Neural progenitor cell (in vitro differentiated cells): ENCODE results near the gene TOMM40. TPM values are rescaled to one million over a fixed set of nuclear protein-coding genes. Genes with fewer than 3 reads are reported as not detected.

Experiments
- DNase-seq: peaks from one replicate; pipeline ENCODE4 v3.0.0-alpha.2; 2016; ENCODE audit warnings: low spot score
- H2AFZ ChIP-seq: fragments of 200-600 bp; sonication (generic); replicated peaks from 2 replicates; pipeline ENCODE4 v1.6.1; 2016; ENCODE audit warnings: antibody characterized with exemption
- H3F3A ChIP-seq: fragments of 200-600 bp; sonication (generic); 2 replicates; pipeline ENCODE4 v1.6.1; 2016; ENCODE audit warnings: antibody characterized with exemption, low read depth
- H3K27ac ChIP-seq: fragments of 200-600 bp; sonication (generic); 2 replicates; pipeline ENCODE4 v1.5.1; 2016; ENCODE audit warnings: mild to moderate bottlenecking
- H3K27me3 ChIP-seq: fragments of 200-600 bp; sonication (generic); 2 replicates; pipeline ENCODE4 v1.6.1; 2016; ENCODE audit warnings: mild to moderate bottlenecking, moderate library complexity
- H3K36me3 ChIP-seq: fragments of 200-600 bp; sonication (generic); 2 replicates; pipeline ENCODE4 v1.5.1; 2016
- H3K4me1 ChIP-seq: fragments of 200-600 bp; sonication (generic); 2 replicates; pipeline ENCODE4 v1.6.1; 2016; ENCODE audit warnings: mixed run types
- H3K4me2 ChIP-seq: fragments of 200-600 bp; sonication (generic); 2 replicates; pipeline ENCODE4 v1.6.1; 2016
- H3K4me3 ChIP-seq: fragments of 200-600 bp; sonication (generic); 2 replicates; pipeline ENCODE4 v1.5.1; 2016
- H3K79me2 ChIP-seq: fragments of 200-600 bp; sonication (generic); 2 replicates; pipeline ENCODE4 v1.6.1; 2016; ENCODE audit warnings: low read depth
- H3K9ac ChIP-seq: fragments of 200-600 bp; sonication (generic); 2 replicates; pipeline ENCODE4 v1.6.1; 2016
- H3K9me3 ChIP-seq: fragments of 200-600 bp; sonication (generic); 2 replicates; pipeline ENCODE4 v1.5.1; 2016; ENCODE audit warnings: low read depth
- H4K20me1 ChIP-seq: fragments of 200-600 bp; sonication (generic); 2 replicates; pipeline ENCODE4 v1.6.1; 2016; ENCODE audit warnings: low read depth
- H3K27ac Mint-ChIP-seq: 3 replicates; pipeline ENCODE4 v1.8.0; 2021; ENCODE audit warnings: mixed read lengths
- H3K27me3 Mint-ChIP-seq: 2 replicates; pipeline ENCODE4 v1.8.0; 2022; ENCODE audit warnings: low read depth, mild to moderate bottlenecking, inconsistent platforms, moderate library complexity, mixed read lengths; ENCODE audit not compliant: insufficient read depth
- H3K36me3 Mint-ChIP-seq: 3 replicates; pipeline ENCODE4 v1.8.0; 2021; ENCODE audit warnings: mixed read lengths
- H3K4me1 Mint-ChIP-seq: 3 replicates; pipeline ENCODE4 v1.8.0; 2021; ENCODE audit warnings: mixed read lengths
- H3K4me3 Mint-ChIP-seq: 3 replicates; pipeline ENCODE4 v1.8.0; 2021; ENCODE audit warnings: mild to moderate bottlenecking, moderate library complexity, mixed read lengths
- H3K9me3 Mint-ChIP-seq: 3 replicates; pipeline ENCODE4 v1.8.0; 2020; ENCODE audit warnings: mixed read lengths
- EZH2 ChIP-seq: fragments of 200-600 bp; sonication (generic); IDR thresholded peaks from 2 replicates; pipeline ENCODE4 v1.6.1; 2017; ENCODE audit warnings: antibody characterized with exemption, mild to moderate bottlenecking, moderate library complexity
- EZH2phosphoT487 ChIP-seq: fragments of 200-600 bp; sonication (generic); IDR thresholded peaks from 2 replicates; pipeline ENCODE4 v1.6.1; 2017; ENCODE audit warnings: antibody characterized with exemption
- total RNA-seq: library from RNA; depleted of rRNA; stranded (reverse); fragments of >200 nt; gene quantifications from 2 replicates; pipeline ENCODE4 v1.2.3, GENCODE V29; 2015; ENCODE audit warnings: low replicate concordance
- TF ChIP-seq, protein P1 (sequence below): fragments of 200-600 bp; sonication (generic); IDR thresholded peaks from 2 replicates; pipeline ENCODE4 v1.5.1; 2017; ENCODE audit warnings: antibody characterized with exemption, mild to moderate bottlenecking

Gene TOMM40
- total RNA-seq, 1 donor from 2014 or later, result 30.1 TPM

- H3K79me2 ChIP-seq, result peaks cover 78% of the 10 kb centered on the region
- H3K36me3 Mint-ChIP-seq, result peaks cover 9% of the 10 kb centered on the region
- peaks cover 71% of the 10 kb centered on the region for H4K20me1 ChIP-seq
- H3K27me3 Mint-ChIP-seq, result no peaks in the 10 kb centered on the region
- no peaks in the 10 kb centered on the region for H3K27me3 ChIP-seq
- H2AFZ ChIP-seq, result no peak overlapping the region
- H3K4me3 Mint-ChIP-seq, result peak overlapping the region; percentile 93
- H3K4me2 ChIP-seq, result peak overlapping the region; percentile 93
- no peaks in the 10 kb centered on the region for H3K36me3 ChIP-seq
- H3K27ac Mint-ChIP-seq, result peak overlapping the region; percentile 72
- peak overlapping the region; percentile 96 for H3K27ac ChIP-seq
- no peaks in the 10 kb centered on the region for H3K9me3 ChIP-seq
- no peak for TF ChIP-seq EZH2
- TF ChIP-seq EZH2phosphoT487, result no peak
- TF ChIP-seq, protein P1, sequence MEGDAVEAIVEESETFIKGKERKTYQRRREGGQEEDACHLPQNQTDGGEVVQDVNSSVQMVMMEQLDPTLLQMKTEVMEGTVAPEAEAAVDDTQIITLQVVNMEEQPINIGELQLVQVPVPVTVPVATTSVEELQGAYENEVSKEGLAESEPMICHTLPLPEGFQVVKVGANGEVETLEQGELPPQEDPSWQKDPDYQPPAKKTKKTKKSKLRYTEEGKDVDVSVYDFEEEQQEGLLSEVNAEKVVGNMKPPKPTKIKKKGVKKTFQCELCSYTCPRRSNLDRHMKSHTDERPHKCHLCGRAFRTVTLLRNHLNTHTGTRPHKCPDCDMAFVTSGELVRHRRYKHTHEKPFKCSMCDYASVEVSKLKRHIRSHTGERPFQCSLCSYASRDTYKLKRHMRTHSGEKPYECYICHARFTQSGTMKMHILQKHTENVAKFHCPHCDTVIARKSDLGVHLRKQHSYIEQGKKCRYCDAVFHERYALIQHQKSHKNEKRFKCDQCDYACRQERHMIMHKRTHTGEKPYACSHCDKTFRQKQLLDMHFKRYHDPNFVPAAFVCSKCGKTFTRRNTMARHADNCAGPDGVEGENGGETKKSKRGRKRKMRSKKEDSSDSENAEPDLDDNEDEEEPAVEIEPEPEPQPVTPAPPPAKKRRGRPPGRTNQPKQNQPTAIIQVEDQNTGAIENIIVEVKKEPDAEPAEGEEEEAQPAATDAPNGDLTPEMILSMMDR, result no peak
- no peaks in the 10 kb centered on the region for H3K9me3 Mint-ChIP-seq
- peak; percentile 67 for DNase-seq
- H3K4me1 ChIP-seq, result peaks cover 22% of the 10 kb centered on the region
- H3K4me1 Mint-ChIP-seq, result peaks cover 26% of the 10 kb centered on the region
- peak overlapping the region; percentile 95 for H3K4me3 ChIP-seq
- H3F3A ChIP-seq, result peaks cover 31% of the 10 kb centered on the region
- H3K9ac ChIP-seq, result peak overlapping the region; percentile 92
Observed at GRCh38 chr19:44848812-44849447, 42.1 kb upstream of the TOMM40 start.

DNA sequence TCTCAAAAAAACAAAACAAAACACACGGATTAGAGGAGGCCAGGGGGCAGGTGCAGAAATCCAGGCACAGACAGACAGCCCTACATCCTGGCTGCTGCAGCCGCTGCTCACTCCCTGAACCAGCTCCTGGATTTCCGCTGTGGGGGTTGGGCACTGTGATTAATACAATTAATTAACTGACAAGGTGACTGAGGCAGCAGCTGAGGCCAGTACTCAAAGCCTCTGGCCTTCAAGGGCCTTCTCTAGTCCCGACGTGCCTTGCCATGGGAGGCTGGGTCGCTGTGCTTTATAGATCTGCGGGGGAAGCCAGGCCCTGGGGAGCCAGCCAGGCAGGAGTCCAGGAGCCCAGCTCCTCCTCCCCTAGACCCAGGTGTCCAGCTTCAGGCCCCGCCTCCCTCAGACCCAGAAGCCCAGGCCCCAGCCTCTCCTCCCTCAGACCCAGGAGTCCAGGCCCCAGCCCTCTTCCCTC, 40.4 kb upstream of the TOMM40 start:
- DNase-seq, result no peak
- no peaks in the 10 kb centered on the region for H3K27me3 Mint-ChIP-seq
- H3K4me1 Mint-ChIP-seq, result peaks cover 22% of the 10 kb centered on the region
- Histone ChIP-seq H3K4me3 (peak overlapping the region; percentile 0), H3K4me1 (peaks cover 22% of the 10 kb centered on the region), H3K4me2 (peak overlapping the region; percentile 93), H3K79me2 (peaks cover 93% of the 10 kb centered on the region), H3K27ac (no peak overlapping the region), H3K36me3 (no peaks in the 10 kb centered on the region), H3K9ac (no peak overlapping the region), H4K20me1 (peaks cover 83% of the 10 kb centered on the region), H3K9me3 (no peaks in the 10 kb centered on the region), H3K27me3 (no peaks in the 10 kb centered on the region), H3F3A (peaks cover 22% of the 10 kb centered on the region), H2AFZ (no peak overlapping the region)
- H3K36me3 Mint-ChIP-seq, result peaks cover 9% of the 10 kb centered on the region
- no peaks in the 10 kb centered on the region for H3K9me3 Mint-ChIP-seq
- no peak overlapping the region for H3K27ac Mint-ChIP-seq
- TF ChIP-seq, protein P1, result no peak
- TF ChIP-seq EZH2, result no peak
- TF ChIP-seq EZH2phosphoT487, result no peak
- H3K4me3 Mint-ChIP-seq, result peak overlapping the region; percentile 30

DNA sequence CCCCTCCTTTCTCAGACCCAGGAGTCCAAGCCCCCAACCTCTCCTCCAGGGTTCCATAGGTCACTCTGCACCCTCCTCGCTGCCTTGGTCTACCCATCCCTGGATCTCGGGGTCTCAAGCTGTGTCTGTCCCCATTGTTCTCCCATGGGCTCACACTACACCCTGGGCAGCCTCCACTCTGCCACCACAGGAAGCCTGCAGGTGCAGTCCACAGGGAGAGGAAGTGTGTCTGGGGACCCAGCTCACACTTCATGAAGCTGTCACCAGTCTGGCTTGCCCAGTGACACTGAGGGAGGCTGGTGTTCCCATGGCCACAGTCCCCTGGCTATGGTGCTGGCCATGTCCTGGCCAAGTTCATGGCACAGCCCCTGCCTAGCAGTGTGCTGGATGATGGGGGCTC, 39.6 kb upstream of the TOMM40 start:
- no peak overlapping the region for H2AFZ ChIP-seq
- H3F3A ChIP-seq, result peaks cover 22% of the 10 kb centered on the region
- Mint-ChIP-seq H3K27me3 (peaks cover under 1% of the 10 kb centered on the region), H3K4me3 (peak overlapping the region; percentile 43), H3K9me3 (no peaks in the 10 kb centered on the region), H3K27ac (no peak overlapping the region), H3K36me3 (peaks cover 12% of the 10 kb centered on the region), H3K4me1 (peaks cover 22% of the 10 kb centered on the region)
- no peak for TF ChIP-seq EZH2phosphoT487
- TF ChIP-seq, protein P1, result no peak
- no peak for TF ChIP-seq EZH2
- no peaks in the 10 kb centered on the region for H3K36me3 ChIP-seq
- peaks cover 97% of the 10 kb centered on the region for H3K79me2 ChIP-seq
- H4K20me1 ChIP-seq, result peaks cover 90% of the 10 kb centered on the region
- H3K9me3 ChIP-seq, result no peaks in the 10 kb centered on the region
- H3K4me1 ChIP-seq, result peaks cover 22% of the 10 kb centered on the region
- H3K4me2 ChIP-seq, result no peak overlapping the region
- no peak overlapping the region for H3K9ac ChIP-seq
- H3K27ac ChIP-seq, result no peak overlapping the region
- no peak overlapping the region for H3K4me3 ChIP-seq
- no peak for DNase-seq
- no peaks in the 10 kb centered on the region for H3K27me3 ChIP-seq
